Esophagus squamous epithelium (tissue), 5 donors: ENCODE results near the gene TTC17. TPM values are rescaled to one million over a fixed set of nuclear protein-coding genes. Genes with fewer than 3 reads are reported as not detected.

Source experiments
- DNase-seq: peaks from one replicate; lab custom pipeline; 2025; lab: John Stamatoyannopoulos, UW
- H3K27ac ChIP-seq, 4 donors: fragments of 200-600 bp; sonication (generic); one replicate each; pipeline ENCODE4 v1.5.1; 2016 to 2019; ENCODE audit warnings: mild to moderate bottlenecking in 1 of 4
- H3K27me3 ChIP-seq, 4 donors: fragments of 200-600 bp; sonication (generic); 1 replicate in 3 of 4; 2 replicates in 1 of 4; pipeline versions ENCODE4 v1.5.1 to v1.6.0; 2017 to 2021; ENCODE audit warnings: antibody characterized with exemption in 1 of 4
- H3K36me3 ChIP-seq, 3 donors: fragments of 200-600 bp; sonication (generic); one replicate each; pipeline ENCODE4 v1.5.1; 2016 to 2019
- H3K4me1 ChIP-seq, 3 donors: fragments of 200-600 bp; sonication (generic); one replicate each; pipeline ENCODE4 v1.5.1; 2017 to 2019
- H3K4me3 ChIP-seq, 4 donors: fragments of 200-600 bp; sonication (generic); 1 replicate in 3 of 4; 2 replicates in 1 of 4; pipeline ENCODE4 v1.5.1; 2016 to 2019; ENCODE audit warnings: mild to moderate bottlenecking in 2 of 4, moderate library complexity in 1 of 4
- H3K9me3 ChIP-seq, 3 donors: fragments of 200-600 bp; sonication (generic); one replicate each; pipeline ENCODE4 v1.5.1; 2016 to 2019
- CTCF ChIP-seq, 6 experiments: fragments of 450-650 bp in 4 of 6; fragments of 200-600 bp in 2 of 6; sonication (generic) in 2 of 6; IDR thresholded peaks; one replicate each; pipeline ENCODE4 v1.5.1; 2016 to 2019; ENCODE audit warnings: antibody characterized with exemption in 6 of 6, mild to moderate bottlenecking in 4 of 6, moderate library complexity in 4 of 6
- POLR2A ChIP-seq, 4 donors: fragments of 450-650 bp; IDR thresholded peaks; one replicate each; pipeline ENCODE4 v1.6.1; 2017; ENCODE audit warnings: antibody characterized with exemption in 4 of 4, mild to moderate bottlenecking in 4 of 4, moderate library complexity in 3 of 4
- WGBS, 2 donors: methylation state at CpG; one replicate each; pipeline ENCODE4 v1.1.5; 2018; 5-methylcytosine and 5-hydroxymethylcytosine counted together
- intact Hi-C: fragments of 100-400 bp; cut with DNase I; formaldehyde crosslinking; loops from one replicate; pipeline ENCODE4 v1.15.0; 2022
- total RNA-seq, 4 donors: library from RNA; depleted of rRNA; stranded (reverse); fragments of >200 nt; gene quantifications; one replicate each; pipeline ENCODE4 v1.1.0, GENCODE V29; 2016
- donor health status: DM: yes; HTN: yes; CAD: no.

TTC17 gene
- total RNA-seq, 4 donors from 2014 or later = 37.5 to 106 (median 55.9) TPM

GRCh38 chr11:43358279-43358800 is 380 bp upstream of the TTC17 start:
- intact Hi-C loops = no loop called here
- TF ChIP-seq POLR2A (IDR thresholded peaks at IDR 0.05) (no peak), CTCF (IDR thresholded peaks at IDR 0.05) (no peak)
- H3K27me3 ChIP-seq = no peaks in the 10 kb centered on the region
- H3K4me1 ChIP-seq = peaks cover 9 to 36% (median 16%) of the 10 kb centered on the region in 3 donors
- no peak for DNase-seq
- H3K4me3 ChIP-seq = peak overlapping the region; percentile 79 to 100 (median 96)
- no peaks in the 10 kb centered on the region for H3K9me3 ChIP-seq
- 7 to 8% methylated on average over 16 of the region's 16 CpGs for WGBS, 2 donors
- peak overlapping the region; percentile 89 to 97 (median 94) for H3K27ac ChIP-seq
- H3K36me3 ChIP-seq = peaks cover 0 to 9% (median 0%) of the 10 kb centered on the region in 3 donors

- H3K4me3 ChIP-seq = peak overlapping the region; percentile 79 to 100 (median 96)
- H3K36me3 ChIP-seq = peaks cover 0 to 9% (median 0%) of the 10 kb centered on the region in 3 donors
- H3K27me3 ChIP-seq = no peaks in the 10 kb centered on the region
- DNase-seq = no peak
- peaks cover 9 to 36% (median 16%) of the 10 kb centered on the region in 3 donors for H3K4me1 ChIP-seq
- intact Hi-C loops = no loop called here
- peak overlapping the region; percentile 89 to 97 (median 94) for H3K27ac ChIP-seq
- no peaks in the 10 kb centered on the region for H3K9me3 ChIP-seq
- TF ChIP-seq POLR2A (IDR thresholded peaks at IDR 0.05) (no peak), CTCF (IDR thresholded peaks at IDR 0.05) (no peak)
- WGBS, 2 donors = 0% methylated on average over 10 to 12 of the region's 14 CpGs
Measured at GRCh38 chr11:43359422-43359818, 700 bp downstream of the TTC17 start.

- intact Hi-C loops = no loop called here
- peak overlapping the region in 3 of 4 donors; percentile 79 to 100 (median 92) for H3K4me3 ChIP-seq
- no peak for DNase-seq
Measured at GRCh38 chr11:43360361-43361032, 1.8 kb downstream of the TTC17 start.

GRCh38 chr11:43366677-43367076 is 8.0 kb downstream of the TTC17 start:
- intact Hi-C loops = no loop called here
- H3K27me3 ChIP-seq = no peaks in the 10 kb centered on the region
- no peaks in the 10 kb centered on the region for H3K9me3 ChIP-seq
- peaks cover 0 to 43% (median 0%) of the 10 kb centered on the region in 3 donors for H3K36me3 ChIP-seq
- no peak overlapping the region for H3K4me3 ChIP-seq
- 56 to 81% methylated on average over 5 of the region's 5 CpGs for WGBS, 2 donors
- H3K4me1 ChIP-seq = peaks cover 0 to 43% (median 6%) of the 10 kb centered on the region in 3 donors
- TF ChIP-seq CTCF (IDR thresholded peaks at IDR 0.05) (no peak), POLR2A (IDR thresholded peaks at IDR 0.05) (no peak)
- DNase-seq = no peak
- H3K27ac ChIP-seq = no peak overlapping the region

More at GRCh38 chr11:43360361-43361032, 1.8 kb downstream of the TTC17 start:
- Histone ChIP-seq H3K36me3 (peaks cover 0 to 19% (median 0%) of the 10 kb centered on the region in 3 donors), H3K27ac (no peak overlapping the region), H3K9me3 (no peaks in the 10 kb centered on the region), H3K4me1 (peaks cover 9 to 36% (median 16%) of the 10 kb centered on the region in 3 donors), H3K27me3 (no peaks in the 10 kb centered on the region)
- 22 to 37% methylated on average over 1 of the region's 1 CpG for WGBS, 2 donors
- no peak for TF ChIP-seq POLR2A (IDR thresholded peaks at IDR 0.05)

- TF ChIP-seq POLR2A (IDR thresholded peaks at IDR 0.05) (no peak), CTCF (IDR thresholded peaks at IDR 0.05) (no peak)
- Histone ChIP-seq H3K36me3 (peaks cover 0 to 41% (median 0%) of the 10 kb centered on the region in 3 donors), H3K4me1 (peaks cover 0 to 40% (median 6%) of the 10 kb centered on the region in 3 donors), H3K27me3 (no peaks in the 10 kb centered on the region), H3K4me3 (no peak overlapping the region), H3K9me3 (no peaks in the 10 kb centered on the region), H3K27ac (peak overlapping the region in 2 of 4 donors; percentile 2 to 19)
- WGBS, 2 donors = 52 to 71% methylated on average over 7 of the region's 7 CpGs
- no peak for DNase-seq
- intact Hi-C loops = no loop called here
Measured at GRCh38 chr11:43367382-43368178, 8.9 kb downstream of the TTC17 start.
